HG02870 (cell line): ENCODE measurements around the gene KCNN2.

ENCODE experiments used
- ATAC-seq: cut with Tn5 transposase; IDR thresholded peaks from one replicate; pipeline ENCODE4 v1.9.1; 2021; ENCODE audit warnings: mild to moderate bottlenecking, moderate library complexity; ENCODE audit not compliant: unreplicated experiment

KCNN2 gene

GRCh38 chr5:114362197-114362976 is 517 bp downstream of the KCNN2 start:
- peak; percentile 13 for ATAC-seq

DNA sequence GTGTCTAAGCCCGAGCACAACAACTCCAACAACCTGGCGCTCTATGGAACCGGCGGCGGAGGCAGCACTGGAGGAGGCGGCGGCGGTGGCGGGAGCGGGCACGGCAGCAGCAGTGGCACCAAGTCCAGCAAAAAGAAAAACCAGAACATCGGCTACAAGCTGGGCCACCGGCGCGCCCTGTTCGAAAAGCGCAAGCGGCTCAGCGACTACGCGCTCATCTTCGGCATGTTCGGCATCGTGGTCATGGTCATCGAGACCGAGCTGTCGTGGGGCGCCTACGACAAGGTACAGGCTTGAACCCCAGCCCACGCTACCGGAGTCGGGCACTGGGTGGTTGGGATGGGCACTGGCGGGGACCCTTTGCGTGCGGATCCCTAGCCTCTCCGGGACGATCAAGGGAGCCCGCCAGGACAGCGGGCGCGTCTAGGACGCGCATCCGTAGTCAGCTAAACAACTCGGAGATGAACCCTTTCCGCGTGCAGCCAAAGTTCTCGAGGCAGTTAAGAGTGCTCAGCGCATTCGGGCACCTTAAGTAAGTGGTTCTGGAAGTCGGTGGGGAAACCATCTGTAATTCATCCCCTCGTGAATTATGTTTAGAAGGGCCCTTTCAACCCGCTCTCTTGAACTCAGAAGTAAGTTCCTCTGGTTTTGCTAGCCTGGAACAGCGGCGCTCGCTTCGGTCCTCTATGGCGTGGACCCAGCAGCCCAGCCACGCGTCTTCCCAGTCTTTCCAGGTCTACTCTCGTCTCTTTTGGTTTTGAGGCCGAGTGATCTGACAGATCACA is 1.3 kb downstream of the KCNN2 start:
- no peak for ATAC-seq

- ATAC-seq, result no peak
Measured at GRCh38 chr5:114363837-114364236, 2.0 kb downstream of the KCNN2 start.

DNA sequence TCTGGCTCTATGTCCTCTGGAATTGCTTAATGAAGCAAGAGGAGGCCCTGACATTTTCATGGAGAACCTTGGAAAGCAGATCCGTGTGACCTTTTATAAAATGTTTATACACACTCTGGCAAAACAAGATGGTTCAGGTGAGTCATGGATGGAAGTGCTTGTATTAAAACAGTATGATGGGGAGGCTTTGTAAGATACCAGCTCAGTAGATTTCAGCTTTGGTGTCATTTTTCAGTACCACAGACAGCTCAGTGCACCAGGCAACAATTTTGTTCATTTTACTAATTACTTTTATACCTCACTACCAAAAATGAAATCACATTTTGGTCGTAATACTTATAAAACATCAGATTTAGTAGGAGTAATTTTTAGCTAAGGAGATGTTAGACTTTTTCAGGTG is 5.2 kb downstream of the KCNN2 start:
- no peak for ATAC-seq

DNA sequence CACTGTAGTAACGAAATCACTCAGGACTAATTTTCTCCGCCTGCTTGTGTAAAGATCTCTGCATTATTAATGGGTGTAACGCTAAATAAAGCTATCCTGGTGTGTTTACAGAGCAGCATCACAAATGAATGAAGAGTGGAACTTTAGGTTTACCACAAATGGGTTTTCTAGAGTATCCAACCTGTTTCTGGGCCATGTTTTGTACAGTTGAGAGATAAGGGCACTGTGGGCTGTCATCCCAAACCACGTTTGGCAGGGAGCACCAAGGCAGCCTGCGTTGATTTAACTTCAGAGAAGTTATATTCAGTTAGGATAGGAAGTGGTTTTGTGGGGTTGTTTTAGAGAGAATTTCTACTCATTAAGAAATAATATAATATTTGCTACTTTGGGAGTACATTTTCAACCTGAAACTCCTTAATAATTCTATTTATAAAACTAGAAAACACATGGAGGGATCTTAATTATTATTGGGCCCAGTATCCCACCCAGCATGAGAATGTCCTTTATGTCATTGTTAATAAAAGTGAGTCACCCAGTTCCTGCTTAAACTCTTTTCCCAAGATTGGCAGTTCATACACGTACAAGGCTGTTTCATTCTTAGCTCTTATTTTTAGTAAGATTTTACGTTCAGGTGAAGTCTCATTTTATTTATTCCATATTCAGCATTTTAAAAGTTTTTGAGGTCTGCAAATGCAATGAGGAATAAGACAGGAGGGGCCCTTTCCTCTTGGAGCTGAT is 8.0 kb downstream of the KCNN2 start:
- no peak for ATAC-seq

GRCh38 chr5:114377050-114377844 is 15.4 kb downstream of the KCNN2 start:
- no peak for ATAC-seq

DNA sequence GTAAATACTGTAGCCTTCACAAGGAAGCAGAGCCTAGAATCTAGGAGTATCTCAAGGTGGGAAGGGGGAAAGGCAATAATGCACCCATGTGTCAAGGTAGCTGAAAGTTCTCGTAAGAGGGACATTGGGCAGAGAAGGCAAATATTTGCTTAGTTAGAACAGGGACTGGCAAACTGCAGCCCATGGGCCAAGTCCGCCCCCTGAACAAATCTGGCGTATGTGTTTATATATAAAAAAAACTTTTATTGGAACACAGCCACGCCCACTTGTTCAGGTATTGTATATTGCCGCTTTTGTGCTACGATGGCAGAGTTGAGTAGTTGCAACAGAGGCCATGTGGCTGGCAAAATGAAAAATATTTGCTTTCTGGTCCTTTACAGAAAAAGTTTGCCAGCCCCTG is 16.1 kb downstream of the KCNN2 start:
- ATAC-seq, result no peak

DNA sequence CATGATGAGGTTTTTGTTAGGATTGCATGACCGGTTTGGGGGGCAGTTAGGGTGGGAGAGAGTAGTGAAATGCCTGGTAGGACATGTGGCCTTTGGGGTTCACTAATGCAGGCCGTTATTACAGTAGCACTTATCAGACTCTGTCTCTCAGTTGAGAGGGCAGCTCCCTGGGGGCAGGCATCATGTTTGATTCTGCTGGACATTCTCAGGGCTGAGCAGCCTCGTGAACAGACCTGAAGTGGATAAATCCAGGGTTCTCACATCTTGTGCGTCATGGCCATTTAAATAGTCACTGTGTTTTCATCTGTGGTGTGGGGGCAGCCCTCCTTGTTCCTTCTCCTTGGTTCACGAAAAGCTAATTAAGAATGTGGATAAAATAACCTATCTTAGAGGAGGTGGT is 18.9 kb downstream of the KCNN2 start:
- ATAC-seq, result no peak

DNA sequence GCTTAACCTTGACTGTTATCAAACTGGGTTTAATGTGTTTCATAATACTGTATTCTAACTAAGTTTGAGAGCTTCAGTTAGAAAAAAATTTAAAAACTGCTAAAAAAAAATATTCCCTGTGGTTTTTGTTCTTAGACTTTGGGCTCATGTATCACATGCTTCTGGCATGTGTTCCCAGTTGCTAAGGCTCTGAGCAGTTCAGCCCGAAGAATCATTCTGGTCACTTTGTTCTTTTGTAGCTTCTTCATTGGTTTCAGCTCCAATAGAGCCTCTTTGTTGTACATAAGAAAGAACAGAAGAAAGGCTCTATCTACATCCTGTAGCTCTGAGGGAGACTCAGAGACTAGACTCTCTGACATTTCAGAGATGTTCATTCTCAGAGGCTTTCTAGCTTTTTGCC is 25.6 kb downstream of the KCNN2 start:
- no peak for ATAC-seq

- no peak for ATAC-seq
Measured at GRCh38 chr5:114390431-114390830, 28.6 kb downstream of the KCNN2 start.

- ATAC-seq, result no peak
Measured at GRCh38 chr5:114391321-114391720, 29.5 kb downstream of the KCNN2 start.

GRCh38 chr5:114393159-114393558 is 31.3 kb downstream of the KCNN2 start:
- ATAC-seq, result no peak

GRCh38 chr5:114402206-114402605 is 40.3 kb downstream of the KCNN2 start:
- ATAC-seq, result no peak

- ATAC-seq, result no peak
Measured at GRCh38 chr5:114407783-114408182, 45.9 kb downstream of the KCNN2 start.

DNA sequence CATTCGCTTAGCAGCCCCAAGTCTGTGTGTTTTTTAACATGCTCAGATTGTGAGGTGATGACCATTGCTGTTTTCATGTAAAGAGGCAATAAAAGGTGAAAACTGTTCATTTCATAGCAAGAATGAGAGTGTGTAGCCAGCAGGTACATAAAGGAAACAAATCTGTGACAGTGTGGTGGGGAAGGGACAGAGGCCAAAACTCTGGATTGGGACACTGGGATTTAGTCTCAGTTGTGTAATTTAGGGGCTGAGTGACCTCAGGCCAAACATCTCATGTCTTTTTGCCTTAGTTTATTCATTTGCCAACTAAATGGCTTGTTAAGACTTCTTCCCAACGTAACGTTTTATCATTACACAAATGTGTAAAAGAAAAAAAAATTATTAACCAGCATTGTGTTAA is 47.0 kb downstream of the KCNN2 start:
- no peak for ATAC-seq

GRCh38 chr5:114411380-114411931 is 49.6 kb downstream of the KCNN2 start:
- ATAC-seq, result no peak

DNA sequence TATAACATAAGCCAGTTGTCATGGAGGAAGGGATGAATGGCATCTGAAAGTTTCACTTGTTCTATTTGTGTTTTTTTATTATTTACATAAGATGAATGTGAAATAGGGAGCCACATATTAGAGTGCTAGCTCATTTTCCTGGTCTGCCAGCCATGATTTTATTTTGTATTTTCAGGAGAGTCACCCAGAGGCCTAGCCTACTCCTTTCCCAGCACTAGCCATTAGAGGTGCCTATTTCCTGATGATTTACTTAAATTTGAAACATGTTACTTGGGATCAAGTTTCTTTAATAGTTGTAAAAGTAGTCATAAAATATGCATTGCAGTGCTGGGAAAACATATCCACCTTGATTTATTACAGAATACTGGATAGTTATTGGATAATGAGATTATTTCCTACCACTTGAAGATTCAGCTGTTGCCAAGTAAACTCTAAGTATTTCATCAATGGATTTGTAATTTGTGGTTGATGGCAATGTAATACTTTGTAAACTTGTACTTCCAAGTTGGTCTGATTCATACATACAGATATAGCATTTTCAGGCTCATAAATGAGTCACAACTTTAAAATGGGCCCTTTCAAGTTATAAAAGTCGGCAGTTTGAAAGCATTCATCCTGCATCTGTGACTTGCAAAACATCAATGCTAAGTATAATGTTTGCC is 50.8 kb downstream of the KCNN2 start:
- peak; percentile 50 for ATAC-seq

DNA sequence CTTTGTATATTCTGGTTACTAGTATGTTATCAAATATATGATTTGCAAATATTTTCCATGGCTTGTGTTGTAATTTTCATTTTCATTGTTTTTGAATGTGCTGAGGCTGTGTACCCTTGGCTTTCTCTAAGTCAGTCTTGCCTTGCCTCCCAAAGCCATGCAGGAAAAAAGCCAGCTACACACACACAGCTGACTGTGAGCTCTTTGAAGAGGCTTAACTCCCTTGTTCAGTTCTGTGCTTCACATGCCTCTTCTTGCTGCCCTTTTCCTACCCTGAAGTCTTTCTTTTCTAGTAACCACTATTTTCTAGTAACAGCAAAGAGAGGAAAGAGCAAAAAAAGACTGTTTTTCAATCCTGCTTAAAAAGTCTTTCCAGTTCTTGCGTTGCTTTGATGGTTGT is 53.9 kb downstream of the KCNN2 start:
- no peak for ATAC-seq

GRCh38 chr5:114416254-114416653 is 54.4 kb downstream of the KCNN2 start:
- no peak for ATAC-seq

- ATAC-seq, result no peak
Measured at GRCh38 chr5:114417519-114417918, 55.6 kb downstream of the KCNN2 start.
